WTC11 (cell line): Measurements from ENCODE around the gene ANXA11. TPM values are rescaled to one million over a fixed set of nuclear protein-coding genes. Genes with fewer than 3 reads are reported as not detected.
A peak's percentile ranks its signal among the peaks of the same experiment; 100 is the strongest.

Source experiments
- ATAC-seq: fragments of 200-7000 bp; cut with Tn5 transposase; 2 replicates; pipeline ENCODE4 v1.10.0; 2021; ENCODE audit warnings: mild to moderate bottlenecking, moderate library complexity
- CTCF ChIA-PET: fragments of 300-600 bp; sonication (Branson Sonifier 250); formaldehyde crosslinking; loops from one replicate; lab custom pipeline; 2021; ENCODE audit warnings: antibody characterized with exemption; lab: Charles Lee
- POLR2A ChIA-PET: fragments of 350-600 bp; sonication (Branson Sonifier 250); formaldehyde crosslinking; loops from one replicate; lab custom pipeline; 2021; ENCODE audit warnings: antibody characterized with exemption; lab: Charles Lee
- DNase-seq: peaks from one replicate; pipeline ENCODE4 v3.0.0; 2021; ENCODE audit warnings: low spot score
- H3K27ac Mint-ChIP-seq: 2 replicates; pipeline ENCODE4 v1.8.0; 2021; ENCODE audit warnings: mixed read lengths
- H3K27me3 Mint-ChIP-seq: 2 replicates; pipeline ENCODE4 v1.8.0; 2021; ENCODE audit warnings: low read depth, mild to moderate bottlenecking, moderate library complexity, mixed read lengths
- H3K36me3 Mint-ChIP-seq: 2 replicates; pipeline ENCODE4 v1.8.0; 2021; ENCODE audit warnings: mixed read lengths
- H3K4me1 Mint-ChIP-seq: 2 replicates; pipeline ENCODE4 v1.8.0; 2022; ENCODE audit warnings: mixed read lengths
- H3K4me3 Mint-ChIP-seq: 2 replicates; pipeline ENCODE4 v1.8.0; 2021; ENCODE audit warnings: mild to moderate bottlenecking, moderate library complexity, mixed read lengths
- H3K9me3 Mint-ChIP-seq: 2 replicates; pipeline ENCODE4 v1.8.0; 2021; ENCODE audit warnings: mixed read lengths
- CBFB ChIP-seq: sonication (generic); formaldehyde crosslinking; IDR thresholded peaks from 2 replicates; pipeline ENCODE4 v1.8.1; 2022; ENCODE audit warnings: mild to moderate bottlenecking, low read depth, missing genetic modification reagents
- CREB1 ChIP-seq: sonication (generic); formaldehyde crosslinking; IDR thresholded peaks from 2 replicates; pipeline ENCODE4 v1.8.0; 2023; ENCODE audit warnings: mild to moderate bottlenecking, missing genetic modification reagents
- EMX1 ChIP-seq: fragments of 250-450 bp; sonication (Bioruptor Pico); IDR thresholded peaks from 2 replicates; pipeline ENCODE4 v1.8.0; 2021; ENCODE audit warnings: mild to moderate bottlenecking
- FOXK1 ChIP-seq: sonication (generic); formaldehyde crosslinking; IDR thresholded peaks from 2 replicates; pipeline ENCODE4 v1.8.0; 2022; ENCODE audit warnings: mild to moderate bottlenecking, moderate library complexity, missing genetic modification reagents
- FOXP1 ChIP-seq: sonication (generic); formaldehyde crosslinking; IDR thresholded peaks from 2 replicates; pipeline ENCODE4 v1.8.0; 2022; ENCODE audit warnings: missing genetic modification reagents, mild to moderate bottlenecking, moderate library complexity, borderline replicate concordance
- KAT7 ChIP-seq: sonication (generic); formaldehyde crosslinking; IDR thresholded peaks from 2 replicates; pipeline ENCODE4 v1.8.1; 2023; ENCODE audit warnings: missing genetic modification reagents, mild to moderate bottlenecking, borderline replicate concordance
- MYBL2 ChIP-seq: sonication (generic); formaldehyde crosslinking; IDR thresholded peaks from 2 replicates; pipeline ENCODE4 v1.8.1; 2023; ENCODE audit warnings: mild to moderate bottlenecking, moderate library complexity, missing genetic modification reagents
- OVOL2 ChIP-seq: fragments of 250-450 bp; sonication (Bioruptor Pico); IDR thresholded peaks from 2 replicates; pipeline ENCODE4 v1.9.0; 2021; ENCODE audit warnings: mild to moderate bottlenecking, borderline replicate concordance
- ZNF671 ChIP-seq: fragments of 250-450 bp; sonication (Bioruptor Pico); IDR thresholded peaks from 2 replicates; pipeline ENCODE4 v1.8.0; 2021; ENCODE audit warnings: mild to moderate bottlenecking
- total RNA-seq: library from RNA; stranded (reverse); gene quantifications from 3 replicates; pipeline ENCODE4 v1.2.3, GENCODE V29; 2021
- TF ChIP-seq, protein P1 (sequence below): fragments of 200-600 bp; IDR thresholded peaks from 2 replicates; pipeline ENCODE4 v1.8.0; 2022; ENCODE audit warnings: antibody characterized with exemption
- TF ChIP-seq, protein P2 (sequence below): sonication (generic); formaldehyde crosslinking; IDR thresholded peaks from 2 replicates; pipeline ENCODE4 v1.8.1; 2022; ENCODE audit warnings: missing genetic modification reagents, borderline replicate concordance
- TF ChIP-seq, protein P3 (sequence below): sonication (generic); formaldehyde crosslinking; IDR thresholded peaks from 2 replicates; pipeline ENCODE4 v1.8.1; 2023; ENCODE audit warnings: mild to moderate bottlenecking, missing genetic modification reagents
- TF ChIP-seq, protein P4 (sequence below): sonication (generic); formaldehyde crosslinking; IDR thresholded peaks from 2 replicates; pipeline ENCODE4 v1.8.0; 2023; ENCODE audit warnings: missing genetic modification reagents
- TF ChIP-seq, protein P5 (sequence below): fragments of 250-450 bp; sonication (Bioruptor Pico); IDR thresholded peaks from 2 replicates; pipeline ENCODE4 v1.9.0; 2021; ENCODE audit warnings: moderate library complexity, mild to moderate bottlenecking, inconsistent platforms, borderline replicate concordance
- TF ChIP-seq, protein P6 (sequence below): fragments of 250-450 bp; sonication (Bioruptor Pico); IDR thresholded peaks from 2 replicates; pipeline ENCODE4 v1.9.0; 2021; ENCODE audit warnings: mild to moderate bottlenecking, borderline replicate concordance

ANXA11 gene
- total RNA-seq, 1 experiment from 2014 or later, result 83.3 TPM

DNA sequence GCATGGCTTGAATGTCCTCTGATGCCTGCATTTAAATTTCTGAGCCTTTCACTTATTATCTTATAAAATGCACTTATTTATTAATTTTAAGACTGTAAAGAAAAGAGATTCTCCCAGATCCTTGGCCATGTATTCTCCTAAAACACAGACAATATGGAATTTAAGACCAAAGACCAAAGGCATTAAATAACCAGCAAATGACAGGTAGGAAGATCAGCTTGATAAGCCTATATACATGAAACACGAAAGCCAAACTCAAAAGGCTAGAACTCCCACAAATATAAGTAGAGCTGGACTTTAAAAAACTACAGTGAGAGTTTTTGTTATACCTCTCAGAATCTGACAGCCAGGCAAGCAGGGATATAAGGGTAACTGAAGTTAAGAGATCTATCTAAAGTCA, 5.1 kb downstream of the ANXA11 start:
- no peaks in the 10 kb centered on the region for H3K9me3 Mint-ChIP-seq
- no peaks in the 10 kb centered on the region for H3K27me3 Mint-ChIP-seq
- no peak for DNase-seq
- ChIA-PET POLR2A (no interaction called here), CTCF (interaction anchor here (1.2 kb wide), 1 partner anchor 56 kb away, joined by 4 read pairs; no protein-coding TSS in a partner anchor)
- peaks cover 72% of the 10 kb centered on the region for H3K4me1 Mint-ChIP-seq
- TF ChIP-seq FOXK1 (no peak), CBFB (CRISPR knock-in tag) (no peak), ZNF671 (CRISPR knock-in tag) (no peak), KAT7 (CRISPR knock-in tag) (no peak), FOXP1 (CRISPR knock-in tag) (no peak), OVOL2 (CRISPR knock-in tag) (no peak)
- no peaks in the 10 kb centered on the region for H3K36me3 Mint-ChIP-seq
- peak overlapping the region; percentile 11; the same call in 1 of the 2 replicates for H3K27ac Mint-ChIP-seq
- H3K4me3 Mint-ChIP-seq, result no peak overlapping the region
- ATAC-seq, result no peak

DNA sequence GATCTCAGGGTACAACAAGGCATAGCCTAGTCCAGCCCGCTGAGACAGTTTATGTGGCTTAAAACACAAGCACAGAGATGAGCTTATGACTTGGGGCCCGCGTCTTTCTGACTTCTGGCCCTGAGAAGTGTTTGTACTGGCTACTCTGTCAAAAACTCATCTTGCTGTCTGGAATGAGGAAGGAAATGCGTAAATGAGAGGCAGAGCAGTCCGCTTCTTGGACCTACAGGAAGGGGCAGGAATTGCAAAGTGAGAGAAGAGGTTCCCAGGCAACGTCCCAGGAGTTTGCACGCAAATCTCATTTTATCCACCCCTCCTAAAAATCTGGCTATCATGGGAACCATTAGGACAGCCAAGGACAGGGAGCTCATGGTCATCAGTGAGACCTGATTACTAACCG, 5.5 kb downstream of the ANXA11 start:
- CTCF ChIA-PET, result interaction anchor here (1.2 kb wide), 2 partner anchors 9 to 56 kb away, joined by 4 to 5 read pairs; no protein-coding TSS in a partner anchor
- DNase-seq (no peak), ATAC-seq (0 out of 2 replicates have a peak, but pooled peaks have one; percentile 3)
- H3K27ac Mint-ChIP-seq, result peak overlapping the region; percentile 56; the same call in 1 of the 2 replicates
- H3K36me3 Mint-ChIP-seq, result no peaks in the 10 kb centered on the region
- H3K4me3 Mint-ChIP-seq, result no peak overlapping the region
- POLR2A ChIA-PET, result no interaction called here
- H3K27me3 Mint-ChIP-seq, result no peaks in the 10 kb centered on the region
- H3K9me3 Mint-ChIP-seq, result no peaks in the 10 kb centered on the region
- TF ChIP-seq, protein P1, sequence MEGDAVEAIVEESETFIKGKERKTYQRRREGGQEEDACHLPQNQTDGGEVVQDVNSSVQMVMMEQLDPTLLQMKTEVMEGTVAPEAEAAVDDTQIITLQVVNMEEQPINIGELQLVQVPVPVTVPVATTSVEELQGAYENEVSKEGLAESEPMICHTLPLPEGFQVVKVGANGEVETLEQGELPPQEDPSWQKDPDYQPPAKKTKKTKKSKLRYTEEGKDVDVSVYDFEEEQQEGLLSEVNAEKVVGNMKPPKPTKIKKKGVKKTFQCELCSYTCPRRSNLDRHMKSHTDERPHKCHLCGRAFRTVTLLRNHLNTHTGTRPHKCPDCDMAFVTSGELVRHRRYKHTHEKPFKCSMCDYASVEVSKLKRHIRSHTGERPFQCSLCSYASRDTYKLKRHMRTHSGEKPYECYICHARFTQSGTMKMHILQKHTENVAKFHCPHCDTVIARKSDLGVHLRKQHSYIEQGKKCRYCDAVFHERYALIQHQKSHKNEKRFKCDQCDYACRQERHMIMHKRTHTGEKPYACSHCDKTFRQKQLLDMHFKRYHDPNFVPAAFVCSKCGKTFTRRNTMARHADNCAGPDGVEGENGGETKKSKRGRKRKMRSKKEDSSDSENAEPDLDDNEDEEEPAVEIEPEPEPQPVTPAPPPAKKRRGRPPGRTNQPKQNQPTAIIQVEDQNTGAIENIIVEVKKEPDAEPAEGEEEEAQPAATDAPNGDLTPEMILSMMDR, result no peak
- TF ChIP-seq, protein P2, sequence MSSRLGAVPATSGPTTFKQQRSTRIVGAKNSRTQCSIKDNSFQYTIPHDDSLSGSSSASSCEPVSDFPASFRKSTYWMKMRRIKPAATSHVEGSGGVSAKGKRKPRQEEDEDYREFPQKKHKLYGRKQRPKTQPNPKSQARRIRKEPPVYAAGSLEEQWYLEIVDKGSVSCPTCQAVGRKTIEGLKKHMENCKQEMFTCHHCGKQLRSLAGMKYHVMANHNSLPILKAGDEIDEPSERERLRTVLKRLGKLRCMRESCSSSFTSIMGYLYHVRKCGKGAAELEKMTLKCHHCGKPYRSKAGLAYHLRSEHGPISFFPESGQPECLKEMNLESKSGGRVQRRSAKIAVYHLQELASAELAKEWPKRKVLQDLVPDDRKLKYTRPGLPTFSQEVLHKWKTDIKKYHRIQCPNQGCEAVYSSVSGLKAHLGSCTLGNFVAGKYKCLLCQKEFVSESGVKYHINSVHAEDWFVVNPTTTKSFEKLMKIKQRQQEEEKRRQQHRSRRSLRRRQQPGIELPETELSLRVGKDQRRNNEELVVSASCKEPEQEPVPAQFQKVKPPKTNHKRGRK (CRISPR knock-in tag), result no peak
- no peak for TF ChIP-seq CREB1 (CRISPR knock-in tag)
- TF ChIP-seq, protein P3, sequence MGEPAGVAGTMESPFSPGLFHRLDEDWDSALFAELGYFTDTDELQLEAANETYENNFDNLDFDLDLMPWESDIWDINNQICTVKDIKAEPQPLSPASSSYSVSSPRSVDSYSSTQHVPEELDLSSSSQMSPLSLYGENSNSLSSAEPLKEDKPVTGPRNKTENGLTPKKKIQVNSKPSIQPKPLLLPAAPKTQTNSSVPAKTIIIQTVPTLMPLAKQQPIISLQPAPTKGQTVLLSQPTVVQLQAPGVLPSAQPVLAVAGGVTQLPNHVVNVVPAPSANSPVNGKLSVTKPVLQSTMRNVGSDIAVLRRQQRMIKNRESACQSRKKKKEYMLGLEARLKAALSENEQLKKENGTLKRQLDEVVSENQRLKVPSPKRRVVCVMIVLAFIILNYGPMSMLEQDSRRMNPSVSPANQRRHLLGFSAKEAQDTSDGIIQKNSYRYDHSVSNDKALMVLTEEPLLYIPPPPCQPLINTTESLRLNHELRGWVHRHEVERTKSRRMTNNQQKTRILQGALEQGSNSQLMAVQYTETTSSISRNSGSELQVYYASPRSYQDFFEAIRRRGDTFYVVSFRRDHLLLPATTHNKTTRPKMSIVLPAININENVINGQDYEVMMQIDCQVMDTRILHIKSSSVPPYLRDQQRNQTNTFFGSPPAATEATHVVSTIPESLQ, result no peak
- no peak for TF ChIP-seq MYBL2
- TF ChIP-seq, protein P4, sequence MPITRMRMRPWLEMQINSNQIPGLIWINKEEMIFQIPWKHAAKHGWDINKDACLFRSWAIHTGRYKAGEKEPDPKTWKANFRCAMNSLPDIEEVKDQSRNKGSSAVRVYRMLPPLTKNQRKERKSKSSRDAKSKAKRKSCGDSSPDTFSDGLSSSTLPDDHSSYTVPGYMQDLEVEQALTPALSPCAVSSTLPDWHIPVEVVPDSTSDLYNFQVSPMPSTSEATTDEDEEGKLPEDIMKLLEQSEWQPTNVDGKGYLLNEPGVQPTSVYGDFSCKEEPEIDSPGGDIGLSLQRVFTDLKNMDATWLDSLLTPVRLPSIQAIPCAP (CRISPR knock-in tag), result no peak
- TF ChIP-seq EMX1 (CRISPR knock-in tag), result no peak
- TF ChIP-seq, protein P5, sequence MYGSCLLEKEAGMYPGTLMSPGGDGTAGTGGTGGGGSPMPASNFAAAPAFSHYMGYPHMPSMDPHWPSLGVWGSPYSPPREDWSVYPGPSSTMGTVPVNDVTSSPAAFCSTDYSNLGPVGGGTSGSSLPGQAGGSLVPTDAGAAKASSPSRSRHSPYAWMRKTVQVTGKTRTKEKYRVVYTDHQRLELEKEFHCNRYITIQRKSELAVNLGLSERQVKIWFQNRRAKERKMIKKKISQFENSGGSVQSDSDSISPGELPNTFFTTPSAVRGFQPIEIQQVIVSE, result no peak
- TF ChIP-seq, protein P6, sequence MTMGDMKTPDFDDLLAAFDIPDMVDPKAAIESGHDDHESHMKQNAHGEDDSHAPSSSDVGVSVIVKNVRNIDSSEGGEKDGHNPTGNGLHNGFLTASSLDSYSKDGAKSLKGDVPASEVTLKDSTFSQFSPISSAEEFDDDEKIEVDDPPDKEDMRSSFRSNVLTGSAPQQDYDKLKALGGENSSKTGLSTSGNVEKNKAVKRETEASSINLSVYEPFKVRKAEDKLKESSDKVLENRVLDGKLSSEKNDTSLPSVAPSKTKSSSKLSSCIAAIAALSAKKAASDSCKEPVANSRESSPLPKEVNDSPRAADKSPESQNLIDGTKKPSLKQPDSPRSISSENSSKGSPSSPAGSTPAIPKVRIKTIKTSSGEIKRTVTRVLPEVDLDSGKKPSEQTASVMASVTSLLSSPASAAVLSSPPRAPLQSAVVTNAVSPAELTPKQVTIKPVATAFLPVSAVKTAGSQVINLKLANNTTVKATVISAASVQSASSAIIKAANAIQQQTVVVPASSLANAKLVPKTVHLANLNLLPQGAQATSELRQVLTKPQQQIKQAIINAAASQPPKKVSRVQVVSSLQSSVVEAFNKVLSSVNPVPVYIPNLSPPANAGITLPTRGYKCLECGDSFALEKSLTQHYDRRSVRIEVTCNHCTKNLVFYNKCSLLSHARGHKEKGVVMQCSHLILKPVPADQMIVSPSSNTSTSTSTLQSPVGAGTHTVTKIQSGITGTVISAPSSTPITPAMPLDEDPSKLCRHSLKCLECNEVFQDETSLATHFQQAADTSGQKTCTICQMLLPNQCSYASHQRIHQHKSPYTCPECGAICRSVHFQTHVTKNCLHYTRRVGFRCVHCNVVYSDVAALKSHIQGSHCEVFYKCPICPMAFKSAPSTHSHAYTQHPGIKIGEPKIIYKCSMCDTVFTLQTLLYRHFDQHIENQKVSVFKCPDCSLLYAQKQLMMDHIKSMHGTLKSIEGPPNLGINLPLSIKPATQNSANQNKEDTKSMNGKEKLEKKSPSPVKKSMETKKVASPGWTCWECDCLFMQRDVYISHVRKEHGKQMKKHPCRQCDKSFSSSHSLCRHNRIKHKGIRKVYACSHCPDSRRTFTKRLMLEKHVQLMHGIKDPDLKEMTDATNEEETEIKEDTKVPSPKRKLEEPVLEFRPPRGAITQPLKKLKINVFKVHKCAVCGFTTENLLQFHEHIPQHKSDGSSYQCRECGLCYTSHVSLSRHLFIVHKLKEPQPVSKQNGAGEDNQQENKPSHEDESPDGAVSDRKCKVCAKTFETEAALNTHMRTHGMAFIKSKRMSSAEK, result no peak
- peaks cover 76% of the 10 kb centered on the region for H3K4me1 Mint-ChIP-seq
